Trophoblast cell (in vitro differentiated cells and primary cell): ENCODE results near the gene NFKBIB.

Experiments used
- DNase-seq, 2 donors: peaks; one replicate each; pipeline ENCODE4 v3.0.0-alpha.2; 2016
- H2AFZ ChIP-seq: 2 replicates; pipeline ENCODE4 v1.6.1; 2013; ENCODE audit warnings: low read length, moderate library complexity, mild to moderate bottlenecking; ENCODE audit not compliant: insufficient read depth, poor library complexity
- H2AK5ac ChIP-seq: 2 replicates; pipeline ENCODE4 v1.6.1; 2013; ENCODE audit warnings: mild to moderate bottlenecking, low read length
- H2BK120ac ChIP-seq: 2 replicates; pipeline ENCODE4 v1.6.1; 2013; ENCODE audit warnings: low read length, mild to moderate bottlenecking, moderate library complexity; ENCODE audit not compliant: insufficient read depth, poor library complexity
- H2BK12ac ChIP-seq: 2 replicates; pipeline ENCODE4 v1.6.1; 2013; ENCODE audit warnings: mild to moderate bottlenecking, low read length, moderate library complexity
- H2BK5ac ChIP-seq: 2 replicates; pipeline ENCODE4 v1.6.1; 2013; ENCODE audit warnings: low read length, low read depth, moderate library complexity, mild to moderate bottlenecking; ENCODE audit not compliant: poor library complexity
- H3K14ac ChIP-seq: 2 replicates; pipeline ENCODE4 v1.6.1; 2013; ENCODE audit warnings: mild to moderate bottlenecking, low read length
- H3K18ac ChIP-seq: 2 replicates; pipeline ENCODE4 v1.6.1; 2013; ENCODE audit warnings: mild to moderate bottlenecking, low read length
- H3K23ac ChIP-seq: 2 replicates; pipeline ENCODE4 v1.6.1; 2013; ENCODE audit warnings: low read length
- H3K27ac ChIP-seq: 2 replicates; pipeline ENCODE4 v1.5.1; 2013; ENCODE audit warnings: low read depth, mild to moderate bottlenecking, inconsistent platforms, low read length, moderate library complexity
- H3K27me3 ChIP-seq: 2 replicates; pipeline ENCODE4 v1.6.1; 2013; ENCODE audit warnings: inconsistent platforms, mild to moderate bottlenecking, low read length, moderate library complexity; ENCODE audit not compliant: insufficient read depth
- H3K36me3 ChIP-seq, 2 experiments: 1 replicate in 1 of 2; 2 replicates in 1 of 2; pipeline ENCODE4 v1.6.1; 2013; ENCODE audit warnings: low read length in 2 of 2, mild to moderate bottlenecking in 2 of 2, moderate library complexity in 1 of 2; ENCODE audit not compliant: insufficient read depth in 2 of 2, control insufficient read depth in 1 of 2
- H3K4ac ChIP-seq: 2 replicates; pipeline ENCODE4 v1.6.1; 2013; ENCODE audit warnings: low read depth, mild to moderate bottlenecking, low read length, moderate library complexity
- H3K4me1 ChIP-seq, 2 experiments: 1 replicate in 1 of 2; 2 replicates in 1 of 2; pipeline ENCODE4 v1.6.1; 2013; ENCODE audit warnings: low read length in 2 of 2, mild to moderate bottlenecking in 2 of 2, moderate library complexity in 1 of 2; ENCODE audit not compliant: insufficient read depth in 2 of 2, control insufficient read depth in 1 of 2
- H3K4me2 ChIP-seq: 2 replicates; pipeline ENCODE4 v1.6.1; 2013; ENCODE audit warnings: inconsistent platforms, mild to moderate bottlenecking, low read length, moderate library complexity
- H3K4me3 ChIP-seq: 2 replicates; pipeline ENCODE4 v1.5.1; 2013; ENCODE audit warnings: mild to moderate bottlenecking, low read depth, low read length, inconsistent platforms
- H3K79me1 ChIP-seq: one replicate; pipeline ENCODE4 v1.6.1; 2013; ENCODE audit warnings: low read length
- H3K79me2 ChIP-seq: 2 replicates; pipeline ENCODE4 v1.6.1; 2013; ENCODE audit warnings: low read length, mild to moderate bottlenecking; ENCODE audit not compliant: control insufficient read depth, insufficient read depth, poor library complexity
- H3K9ac ChIP-seq: 2 replicates; pipeline ENCODE4 v1.6.1; 2013; ENCODE audit warnings: mild to moderate bottlenecking, low read length
- H3K9me3 ChIP-seq: 2 replicates; pipeline ENCODE4 v1.6.1; 2013; ENCODE audit warnings: low read depth, mild to moderate bottlenecking, control low read depth, inconsistent platforms, low read length; ENCODE audit not compliant: insufficient read depth
- H4K12ac ChIP-seq: 2 replicates; pipeline ENCODE4 v1.6.1; 2013; ENCODE audit warnings: low read depth, mild to moderate bottlenecking, low read length, moderate library complexity
- H4K8ac ChIP-seq: 2 replicates; pipeline ENCODE4 v1.6.1; 2013; ENCODE audit warnings: low read depth, mild to moderate bottlenecking, low read length, moderate library complexity
- H4K91ac ChIP-seq: one replicate; pipeline ENCODE4 v1.6.1; 2013; ENCODE audit warnings: low read depth, mild to moderate bottlenecking, low read length, moderate library complexity
- WGBS: extraction: QIAGEN DNeasy Blood & Tissue Kit; methylation state at CpG from one replicate; pipeline ENCODE4 v1.1.7; 2013; ENCODE audit warnings: missing lambda C conversion rate; ENCODE audit not compliant: insufficient read length, insufficient coverage; ENCODE audit errors: extremely low coverage; 5-methylcytosine and 5-hydroxymethylcytosine counted together

Gene NFKBIB

GRCh38 chr19:38944981-38945506, 45.3 kb downstream of the NFKBIB start:
- Histone ChIP-seq H4K8ac (no peak overlapping the region), H3K23ac (no peak overlapping the region), H2AFZ (no peak overlapping the region), H3K79me1 (no peaks in the 10 kb centered on the region), H3K36me3 (peaks cover 0 to 4% of the 10 kb centered on the region in 2 experiments), H3K27ac (no peak overlapping the region), H2AK5ac (no peak overlapping the region), H3K4ac (no peak overlapping the region), H3K9ac (no peak overlapping the region), H3K4me2 (no peak overlapping the region), H3K14ac (no peak overlapping the region), H2BK12ac (no peak overlapping the region), H3K9me3 (peaks cover 2% of the 10 kb centered on the region), H3K18ac (no peak overlapping the region), H4K12ac (no peak overlapping the region), H2BK5ac (no peak overlapping the region), H3K4me3 (no peak overlapping the region), H4K91ac (no peak overlapping the region), H3K79me2 (no peaks in the 10 kb centered on the region), H3K4me1 (peaks cover 0 to 3% of the 10 kb centered on the region in 2 experiments), H3K27me3 (no peaks in the 10 kb centered on the region), H2BK120ac (no peak overlapping the region)
- no CpG with 5 or more reads among the region's 12 CpGs for WGBS
- no peak for DNase-seq

GRCh38 chr19:38945562-38946228, 45.9 kb downstream of the NFKBIB start:
- Histone ChIP-seq H3K9ac (no peak overlapping the region), H2BK120ac (no peak overlapping the region), H3K27ac (no peak overlapping the region), H3K4me2 (no peak overlapping the region), H3K4ac (no peak overlapping the region), H4K12ac (no peak overlapping the region), H3K4me3 (no peak overlapping the region), H3K9me3 (peaks cover 3% of the 10 kb centered on the region), H3K23ac (no peak overlapping the region), H3K14ac (no peak overlapping the region), H3K79me2 (no peaks in the 10 kb centered on the region), H4K91ac (no peak overlapping the region), H2AK5ac (no peak overlapping the region), H3K4me1 (peaks cover 0 to 5% of the 10 kb centered on the region in 2 experiments), H3K18ac (no peak overlapping the region), H2AFZ (no peak overlapping the region), H4K8ac (no peak overlapping the region), H3K36me3 (peaks cover 0 to 4% of the 10 kb centered on the region in 2 experiments), H2BK5ac (no peak overlapping the region), H3K27me3 (no peaks in the 10 kb centered on the region), H3K79me1 (no peaks in the 10 kb centered on the region), H2BK12ac (no peak overlapping the region)
- no peak for DNase-seq
- WGBS = no CpG with 5 or more reads among the region's 3 CpGs

GRCh38 chr19:38946229-38947010, 46.7 kb downstream of the NFKBIB start:
- no peaks in the 10 kb centered on the region for H3K27me3 ChIP-seq
- no peak for DNase-seq
- H2BK5ac ChIP-seq = no peak overlapping the region
- H2BK12ac ChIP-seq = no peak overlapping the region
- no peak overlapping the region for H3K27ac ChIP-seq
- H3K9ac ChIP-seq = no peak overlapping the region
- no peak overlapping the region for H3K14ac ChIP-seq
- peaks cover 0 to 5% of the 10 kb centered on the region in 2 experiments for H3K4me1 ChIP-seq
- no peaks in the 10 kb centered on the region for H3K79me1 ChIP-seq
- no peak overlapping the region for H3K23ac ChIP-seq
- no CpG with 5 or more reads among the region's 11 CpGs for WGBS
- no peak overlapping the region for H3K4me3 ChIP-seq
- no peak overlapping the region for H3K4me2 ChIP-seq
- peaks cover 0 to 4% of the 10 kb centered on the region in 2 experiments for H3K36me3 ChIP-seq
- H3K4ac ChIP-seq = no peak overlapping the region
- H3K9me3 ChIP-seq = peaks cover 3% of the 10 kb centered on the region
- no peak overlapping the region for H4K12ac ChIP-seq
- H3K79me2 ChIP-seq = no peaks in the 10 kb centered on the region
- no peak overlapping the region for H2AFZ ChIP-seq
- H2BK120ac ChIP-seq = no peak overlapping the region
- H4K8ac ChIP-seq = no peak overlapping the region
- H4K91ac ChIP-seq = no peak overlapping the region
- no peak overlapping the region for H3K18ac ChIP-seq
- no peak overlapping the region for H2AK5ac ChIP-seq

GRCh38 chr19:38949580-38950367, 50.0 kb downstream of the NFKBIB start:
- Histone ChIP-seq H3K4me2 (peak overlapping the region; percentile 70), H3K9me3 (peaks cover 3% of the 10 kb centered on the region), H4K12ac (no peak overlapping the region), H2BK5ac (no peak overlapping the region), H3K14ac (no peak overlapping the region), H4K8ac (no peak overlapping the region), H3K36me3 (peaks cover 0 to 4% of the 10 kb centered on the region in 2 experiments), H2BK12ac (no peak overlapping the region), H3K79me1 (no peaks in the 10 kb centered on the region), H2AFZ (no peak overlapping the region), H3K23ac (no peak overlapping the region), H3K27ac (no peak overlapping the region), H3K18ac (no peak overlapping the region), H3K4me3 (peak overlapping the region; percentile 50), H3K4me1 (peaks cover 0 to 5% of the 10 kb centered on the region in 2 experiments), H3K9ac (peak overlapping the region; percentile 5), H2AK5ac (no peak overlapping the region), H3K79me2 (no peaks in the 10 kb centered on the region), H4K91ac (no peak overlapping the region), H2BK120ac (no peak overlapping the region), H3K4ac (no peak overlapping the region), H3K27me3 (no peaks in the 10 kb centered on the region)
- WGBS = no CpG with 5 or more reads among the region's 72 CpGs
- peak; percentile 82 to 91 for DNase-seq
